Mesodermal cell (in vitro differentiated cells): ENCODE results near the gene MYL6B.
A peak's percentile ranks its signal among the peaks of the same experiment; 100 is the strongest.

Experiments used
- H3K27ac ChIP-seq: 2 replicates; pipeline ENCODE4 v1.7.0; 2013; ENCODE audit warnings: mild to moderate bottlenecking, low read depth, low read length, moderate library complexity; ENCODE audit not compliant: severe bottlenecking
- H3K36me3 ChIP-seq: 2 replicates; pipeline ENCODE4 v1.7.1; 2013; ENCODE audit warnings: mild to moderate bottlenecking, low read length, moderate library complexity; ENCODE audit not compliant: control insufficient read depth, insufficient read depth
- H3K4me1 ChIP-seq: one replicate; pipeline ENCODE4 v1.7.1; 2013; ENCODE audit warnings: mild to moderate bottlenecking, low read length; ENCODE audit not compliant: insufficient read depth, control insufficient read depth, poor library complexity, severe bottlenecking
- H3K4me3 ChIP-seq: 2 replicates; pipeline ENCODE4 v1.7.0; 2013; ENCODE audit warnings: low read length, control low read depth, mild to moderate bottlenecking; ENCODE audit not compliant: insufficient read depth, poor library complexity, severe bottlenecking; ENCODE audit errors: extremely low read depth
- H3K9me3 ChIP-seq: 2 replicates; pipeline ENCODE4 v1.7.1; 2013; ENCODE audit warnings: mild to moderate bottlenecking, low read length, moderate library complexity; ENCODE audit not compliant: control insufficient read depth
- WGBS, 2 experiments: methylation state at CpG; one replicate each; pipeline ENCODE4 v1.1.5; 2013; ENCODE audit warnings: missing lambda C conversion rate in 2 of 2; ENCODE audit not compliant: insufficient coverage in 2 of 2; 5-methylcytosine and 5-hydroxymethylcytosine counted together

The MYL6B gene

DNA sequence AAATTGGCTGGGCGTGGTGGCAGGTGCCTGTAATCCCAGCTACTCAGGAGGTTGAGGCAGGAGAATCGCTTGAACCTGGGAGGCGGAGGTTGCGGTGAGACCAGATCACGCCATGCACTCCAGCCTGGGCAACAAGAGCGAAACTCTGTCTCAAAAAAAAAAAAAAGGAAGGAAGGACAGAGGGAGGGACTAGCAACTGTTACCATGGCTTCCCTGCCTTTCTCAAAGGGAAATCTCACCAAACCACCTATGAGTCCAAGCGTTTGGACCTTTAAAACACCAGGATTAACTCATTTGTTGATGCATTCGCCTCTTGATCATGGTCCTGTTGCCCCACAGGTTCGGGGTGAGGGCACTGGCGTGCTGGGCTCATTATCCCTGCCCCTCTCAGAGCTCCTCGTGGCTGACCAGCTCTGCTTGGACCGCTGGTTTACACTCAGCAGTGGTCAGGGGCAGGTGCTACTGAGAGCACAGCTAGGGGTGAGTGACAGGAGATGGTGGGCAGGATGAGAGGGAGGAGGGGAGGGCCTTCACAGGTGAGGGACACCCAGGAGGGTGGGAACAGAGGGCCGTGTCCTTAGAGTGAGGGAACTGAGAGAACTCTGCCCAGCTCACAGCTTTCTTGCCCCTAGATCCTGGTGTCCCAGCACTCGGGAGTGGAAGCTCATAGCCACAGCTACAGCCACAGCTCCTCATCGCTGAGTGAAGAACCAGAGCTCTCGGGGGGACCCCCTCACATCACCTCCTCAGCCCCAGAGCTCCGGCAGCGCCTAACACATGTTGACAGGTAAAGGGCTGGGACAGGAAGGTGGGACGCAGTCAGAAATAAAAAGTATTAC, 10.2 kb upstream of the MYL6B start:
- peaks cover 83% of the 10 kb centered on the region for H3K36me3 ChIP-seq

DNA sequence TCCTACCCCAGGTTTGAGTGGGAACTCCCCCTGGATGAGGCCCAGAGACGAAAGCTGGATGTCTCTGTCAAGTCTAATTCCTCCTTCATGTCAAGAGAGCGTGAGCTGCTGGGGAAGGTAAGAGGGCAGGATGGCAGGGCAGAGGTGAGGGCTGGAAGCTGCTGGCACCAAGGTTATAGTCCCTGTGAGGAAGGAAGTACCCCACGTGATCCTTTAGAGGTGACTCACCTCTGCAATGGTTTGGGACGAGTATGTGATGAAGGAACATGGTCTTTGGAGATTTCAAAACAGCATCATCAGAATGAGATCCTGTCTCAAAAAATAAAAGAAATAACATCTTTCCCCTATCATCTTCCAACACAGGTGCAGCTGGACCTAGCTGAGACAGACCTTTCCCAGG, 9.2 kb upstream of the MYL6B start:
- H3K36me3 ChIP-seq = peaks cover 73% of the 10 kb centered on the region
- H3K4me1 ChIP-seq = no peaks in the 10 kb centered on the region
- no peak overlapping the region for H3K27ac ChIP-seq
- no peak overlapping the region for H3K4me3 ChIP-seq
- no peaks in the 10 kb centered on the region for H3K9me3 ChIP-seq
- 94 to 95% methylated on average over 3 of the region's 4 CpGs for WGBS, 2 experiments

More for the DNA sequence above, 10.2 kb upstream of the MYL6B start:
- Histone ChIP-seq H3K4me3 (no peak overlapping the region), H3K4me1 (no peaks in the 10 kb centered on the region), H3K27ac (no peak overlapping the region), H3K9me3 (no peaks in the 10 kb centered on the region)
- 89 to 94% methylated on average over 12 to 13 of the region's 19 CpGs for WGBS, 2 experiments

DNA sequence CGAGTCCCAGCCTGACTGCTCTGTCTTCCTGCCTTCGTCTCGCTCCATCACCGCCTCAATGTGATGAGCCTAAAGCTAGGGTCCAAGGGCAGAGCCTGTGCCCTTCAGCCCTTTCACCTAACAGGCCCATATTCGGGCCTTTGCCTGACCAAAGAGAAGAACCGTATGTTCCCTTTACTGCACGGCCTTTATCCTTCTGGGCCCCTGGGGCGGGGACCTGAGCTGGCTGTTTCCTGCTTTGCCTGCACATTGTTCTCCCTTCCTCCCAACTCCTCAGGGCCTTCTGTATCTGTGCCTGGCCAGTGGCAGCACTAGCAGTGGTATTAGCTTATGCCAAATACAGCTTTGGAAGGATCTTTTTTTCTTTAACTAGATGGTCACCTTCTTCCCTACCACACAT, 8.5 kb upstream of the MYL6B start:
- WGBS, 2 experiments = 88 to 99% methylated on average over 6 to 8 of the region's 8 CpGs
- no peak overlapping the region for H3K4me3 ChIP-seq
- no peaks in the 10 kb centered on the region for H3K4me1 ChIP-seq
- H3K36me3 ChIP-seq = peaks cover 66% of the 10 kb centered on the region
- H3K27ac ChIP-seq = no peak overlapping the region
- H3K9me3 ChIP-seq = no peaks in the 10 kb centered on the region

GRCh38 chr12:56145217-56145616, 7.2 kb upstream of the MYL6B start:
- H3K36me3 ChIP-seq = peaks cover 53% of the 10 kb centered on the region
- no peaks in the 10 kb centered on the region for H3K9me3 ChIP-seq
- 86 to 100% methylated on average over 1 to 2 of the region's 3 CpGs for WGBS, 2 experiments
- H3K27ac ChIP-seq = no peak overlapping the region
- H3K4me1 ChIP-seq = no peaks in the 10 kb centered on the region
- no peak overlapping the region for H3K4me3 ChIP-seq

- Histone ChIP-seq H3K9me3 (no peaks in the 10 kb centered on the region), H3K27ac (no peak overlapping the region)
- 97% methylated on average over 6 to 8 of the region's 13 CpGs for WGBS, 2 experiments
Observed at GRCh38 chr12:56146492-56147460, 5.6 kb upstream of the MYL6B start.

DNA sequence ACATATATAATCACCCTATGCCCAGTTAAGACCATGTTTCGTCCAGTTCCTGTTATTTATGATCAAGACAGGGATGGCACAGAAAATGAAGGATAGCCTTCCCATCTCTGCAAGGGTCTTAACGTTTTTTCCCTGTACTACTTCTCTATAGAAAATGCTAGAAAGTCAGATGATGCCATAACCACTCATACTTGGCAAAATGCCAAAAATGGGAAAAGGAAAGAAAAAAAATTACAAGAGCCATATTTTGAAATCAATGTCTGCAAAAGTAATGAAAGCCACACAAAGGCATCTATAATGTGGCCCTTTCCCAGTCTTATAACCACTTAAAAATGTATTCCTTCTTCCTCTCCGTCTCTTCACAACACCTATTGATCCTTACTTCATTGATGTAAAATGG, 1.8 kb upstream of the MYL6B start:
- H3K4me1 ChIP-seq = peaks cover 10% of the 10 kb centered on the region
- 100% methylated on average over 1 of the region's 3 CpGs; no CpG with 5 or more reads in 1 of the 2 experiments for WGBS, 2 experiments

More at GRCh38 chr12:56146492-56147460, 5.6 kb upstream of the MYL6B start:
- no peak overlapping the region for H3K4me3 ChIP-seq
- H3K36me3 ChIP-seq = peaks cover 38% of the 10 kb centered on the region
- no peaks in the 10 kb centered on the region for H3K4me1 ChIP-seq

GRCh38 chr12:56151672-56152131, 685 bp upstream of the MYL6B start:
- Histone ChIP-seq H3K27ac (peak overlapping the region; percentile 89), H3K36me3 (peaks cover 25% of the 10 kb centered on the region), H3K4me3 (peak overlapping the region; percentile 79), H3K4me1 (peaks cover 12% of the 10 kb centered on the region), H3K9me3 (no peaks in the 10 kb centered on the region)
- WGBS, 2 experiments = 13 to 21% methylated on average over 11 to 12 of the region's 12 CpGs

More for the DNA sequence above, 1.8 kb upstream of the MYL6B start:
- peaks cover 15% of the 10 kb centered on the region for H3K36me3 ChIP-seq
- no peaks in the 10 kb centered on the region for H3K9me3 ChIP-seq
- H3K4me3 ChIP-seq = no peak overlapping the region
- H3K27ac ChIP-seq = no peak overlapping the region

DNA sequence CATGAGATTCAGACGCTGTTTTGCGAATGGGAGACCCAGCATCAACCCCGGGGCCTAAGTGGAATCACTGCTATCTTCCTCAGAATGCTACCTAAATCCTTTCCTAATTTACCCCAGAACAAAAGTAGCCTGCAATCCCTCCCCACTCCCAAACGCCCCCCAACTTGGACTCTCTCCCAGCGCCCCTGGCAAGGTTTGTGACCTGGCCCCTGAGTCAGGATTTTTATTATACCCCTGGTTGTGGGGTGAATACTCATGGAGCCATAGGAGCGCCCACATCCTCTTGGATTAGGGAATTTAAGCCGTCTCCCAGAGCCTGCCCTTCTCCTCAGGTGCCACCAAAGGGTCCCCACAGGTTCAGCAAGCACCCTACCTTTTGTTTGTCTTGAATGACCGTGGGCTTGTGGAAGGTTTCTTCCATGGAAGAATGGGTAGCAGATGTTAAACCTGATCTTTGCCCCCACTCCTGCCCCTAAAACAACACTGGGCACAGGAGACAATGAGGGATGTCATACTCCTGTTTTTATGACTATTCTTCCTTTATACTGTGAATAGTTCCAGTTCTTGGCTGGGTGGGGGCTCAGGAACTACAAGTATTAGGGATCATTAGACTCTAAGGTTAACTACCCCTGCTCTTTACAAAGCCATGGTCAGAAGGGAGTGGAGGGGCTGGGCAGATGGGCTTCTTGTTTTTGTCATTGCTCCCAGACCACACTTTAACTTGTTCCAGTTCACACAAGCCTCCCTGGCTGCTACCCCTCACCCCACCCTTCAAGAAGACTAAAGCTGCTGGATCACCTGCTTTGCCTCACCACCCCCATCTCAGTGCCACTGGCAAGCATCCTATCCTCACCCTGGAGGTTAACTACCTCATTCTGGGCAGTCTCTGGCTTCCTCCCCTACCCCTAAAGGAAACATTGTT, 630 bp downstream of the MYL6B start:
- Histone ChIP-seq H3K4me1 (peaks cover 17% of the 10 kb centered on the region), H3K9me3 (no peaks in the 10 kb centered on the region), H3K27ac (peak overlapping the region; percentile 10), H3K36me3 (peaks cover 25% of the 10 kb centered on the region), H3K4me3 (peak overlapping the region; percentile 79)
- WGBS, 2 experiments = 10 to 12% methylated on average over 3 to 7 of the region's 8 CpGs

DNA sequence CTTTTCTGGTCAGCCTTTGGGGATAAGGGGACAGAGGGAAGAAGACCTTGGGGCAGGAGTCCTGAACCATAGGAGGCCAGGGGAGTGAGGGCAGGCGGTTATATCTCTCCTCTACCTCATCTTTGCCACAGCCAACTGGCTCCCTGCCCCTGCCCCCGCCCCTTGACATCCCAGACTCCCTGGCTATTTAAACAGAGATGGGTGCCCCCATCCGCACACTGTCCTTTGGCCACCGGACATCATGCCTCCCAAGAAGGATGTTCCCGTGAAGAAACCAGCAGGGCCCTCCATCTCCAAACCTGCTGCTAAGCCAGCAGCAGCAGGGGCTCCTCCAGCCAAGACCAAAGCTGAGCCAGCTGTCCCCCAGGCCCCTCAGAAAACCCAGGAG, 1.3 kb downstream of the MYL6B start:
- H3K36me3 ChIP-seq = peaks cover 27% of the 10 kb centered on the region
- no peaks in the 10 kb centered on the region for H3K9me3 ChIP-seq
- H3K4me1 ChIP-seq = peaks cover 17% of the 10 kb centered on the region
- H3K4me3 ChIP-seq = no peak overlapping the region
- 80 to 96% methylated on average over 5 of the region's 5 CpGs for WGBS, 2 experiments
- H3K27ac ChIP-seq = no peak overlapping the region
